Measurements from ENCODE around the gene FCRLB. TPM values are rescaled to one million over a fixed set of nuclear protein-coding genes. Genes with fewer than 3 reads are reported as not detected.
"Not testable (repeated sequence)": the region's sequence is repeated elsewhere in the genome, so short reads cannot be mapped to it uniquely, and the experiment has no call there.

The FCRLB gene
- total RNA-seq, 1 donor = 0.54 TPM

- DNase-seq (ENCODE audit: low read depth in 2 of 3, low spot score in 2 of 3) = no peak
Measured at GRCh38 chr1:161737625-161738024, 16.3 kb downstream of the FCRLB start.

- peak in 2 of 3 donors; percentile 73 to 77 for DNase-seq (ENCODE audit: low read depth in 2 of 3, low spot score in 2 of 3)
Measured at GRCh38 chr1:161738627-161739287, 17.4 kb downstream of the FCRLB start.

GRCh38 chr1:161739865-161740566, 18.7 kb downstream of the FCRLB start:
- no peak for DNase-seq (ENCODE audit: low read depth in 2 of 3, low spot score in 2 of 3)

GRCh38 chr1:161740921-161741320, 19.6 kb downstream of the FCRLB start:
- DNase-seq (ENCODE audit: low read depth in 2 of 3, low spot score in 2 of 3) = no peak

DNA sequence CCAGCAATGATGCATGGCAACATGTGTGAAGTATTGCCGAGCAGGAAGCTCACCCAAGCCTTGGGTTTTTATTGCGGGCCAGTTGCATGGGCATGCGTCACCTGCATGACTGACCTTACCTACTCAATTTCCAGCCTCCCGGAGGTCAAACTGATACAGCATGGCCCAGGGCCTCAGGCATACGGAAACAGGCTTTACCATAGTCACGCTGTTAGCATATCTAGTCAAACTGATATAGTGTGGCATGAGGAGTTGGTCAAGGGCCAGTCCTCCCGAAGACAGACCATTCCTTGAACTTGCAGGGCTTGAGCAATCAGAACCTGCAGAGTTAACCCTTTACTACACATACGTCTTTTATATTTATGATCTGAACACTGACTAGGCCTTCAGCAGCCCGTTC, 21.9 kb downstream of the FCRLB start:
- no peak for DNase-seq (ENCODE audit: low read depth in 2 of 3, low spot score in 2 of 3)

DNA sequence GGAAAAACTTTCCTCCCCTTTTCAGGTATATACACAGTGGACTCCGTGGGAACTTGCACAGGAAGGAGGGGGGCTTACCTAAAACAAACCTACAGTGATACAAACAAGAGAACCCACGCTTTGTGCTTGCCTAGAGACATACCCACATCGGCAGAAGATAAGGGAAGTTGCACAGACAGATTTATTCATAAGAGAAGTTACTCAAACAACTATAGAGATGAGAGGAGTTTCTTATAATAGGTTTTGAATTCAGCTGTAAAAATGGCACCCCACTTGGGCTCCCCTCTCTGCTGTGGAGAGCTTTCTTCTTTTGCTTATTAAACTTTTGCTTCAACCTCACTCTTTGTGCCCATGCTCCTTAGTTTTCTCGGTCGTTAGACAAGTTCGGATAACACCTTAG, 26.5 kb downstream of the FCRLB start:
- no peak for DNase-seq (ENCODE audit: low read depth in 2 of 3, low spot score in 2 of 3)

DNA sequence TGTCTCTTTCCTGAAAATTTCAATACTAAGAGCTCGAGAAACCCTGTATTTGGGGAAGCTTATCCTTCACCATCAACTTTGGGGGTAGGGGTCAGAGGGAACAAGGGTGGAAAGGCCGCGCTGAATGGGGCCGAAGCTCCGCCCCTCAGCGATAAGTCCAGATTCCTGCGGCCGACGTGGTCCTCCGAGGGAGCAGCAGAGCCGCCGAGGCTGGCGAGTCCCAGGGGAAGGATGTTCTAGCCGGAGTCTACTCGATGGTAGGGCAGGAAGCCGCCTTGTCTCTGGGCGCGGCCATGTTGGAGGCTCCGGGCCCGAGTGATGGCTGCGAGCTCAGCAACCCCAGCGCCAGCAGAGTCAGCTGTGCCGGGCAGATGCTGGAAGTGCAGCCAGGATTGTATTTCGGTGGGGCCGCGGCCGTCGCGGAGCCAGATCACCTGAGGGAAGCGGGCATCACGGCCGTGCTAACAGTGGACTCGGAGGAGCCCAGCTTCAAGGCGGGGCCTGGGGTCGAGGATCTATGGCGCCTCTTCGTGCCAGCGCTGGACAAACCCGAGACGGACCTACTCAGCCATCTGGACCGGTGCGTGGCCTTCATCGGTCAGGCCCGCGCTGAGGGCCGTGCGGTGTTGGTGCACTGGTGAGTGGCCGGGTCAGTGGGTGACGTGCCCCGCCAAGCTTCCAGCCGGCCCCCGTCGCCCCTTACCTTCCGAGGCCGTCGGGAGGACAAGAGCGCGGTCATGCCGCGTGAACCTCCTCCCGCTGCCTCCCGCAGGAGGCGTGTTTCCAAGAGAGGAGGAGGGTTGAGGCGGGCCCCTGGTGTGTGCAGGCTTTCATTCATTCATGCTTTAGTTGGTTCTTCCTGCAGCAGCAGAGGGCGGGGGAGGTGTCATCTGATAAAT, 28.4 kb downstream of the FCRLB start, which contains the start of gene DUSP12:
Gene DUSP12, plus strand, starts transcription at position 278 of the 899 bp plus-strand sequence. Its CDS starts 16 bp downstream, at position 294.
- peak in 2 of 3 donors; percentile 91 to 94 for DNase-seq (ENCODE audit: low read depth in 2 of 3, low spot score in 2 of 3)

DNA sequence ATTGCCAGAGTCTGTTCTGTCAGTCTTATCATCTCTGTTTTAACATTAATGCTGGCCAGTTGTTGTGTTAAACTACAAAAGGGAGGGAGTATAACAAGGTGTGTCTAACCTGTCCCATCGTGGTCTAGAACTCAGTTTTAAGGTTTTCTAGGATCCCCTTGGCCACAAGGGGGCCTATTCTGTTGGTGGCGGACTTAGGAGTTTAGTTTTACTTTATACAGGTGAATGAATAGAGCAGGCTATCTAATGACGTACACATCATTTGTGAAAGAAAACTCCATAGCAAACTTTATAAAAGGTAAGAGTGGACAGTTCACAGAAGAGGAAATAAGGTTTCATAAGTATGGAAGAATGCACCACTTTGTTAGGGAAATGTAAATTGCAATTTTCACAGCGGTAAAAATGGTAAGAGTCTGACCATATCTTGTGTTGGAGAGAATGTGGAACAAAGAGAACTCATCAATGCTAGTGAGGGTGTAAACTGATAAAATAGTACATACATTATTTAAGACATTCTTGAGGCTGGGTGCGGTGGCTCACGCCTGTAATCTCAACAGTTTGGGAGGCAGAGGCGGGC, 42.3 kb downstream of the FCRLB start:
- peak in 1 of 3 donors; percentile 52 for DNase-seq (ENCODE audit: low read depth in 2 of 3, low spot score in 2 of 3)

DNA sequence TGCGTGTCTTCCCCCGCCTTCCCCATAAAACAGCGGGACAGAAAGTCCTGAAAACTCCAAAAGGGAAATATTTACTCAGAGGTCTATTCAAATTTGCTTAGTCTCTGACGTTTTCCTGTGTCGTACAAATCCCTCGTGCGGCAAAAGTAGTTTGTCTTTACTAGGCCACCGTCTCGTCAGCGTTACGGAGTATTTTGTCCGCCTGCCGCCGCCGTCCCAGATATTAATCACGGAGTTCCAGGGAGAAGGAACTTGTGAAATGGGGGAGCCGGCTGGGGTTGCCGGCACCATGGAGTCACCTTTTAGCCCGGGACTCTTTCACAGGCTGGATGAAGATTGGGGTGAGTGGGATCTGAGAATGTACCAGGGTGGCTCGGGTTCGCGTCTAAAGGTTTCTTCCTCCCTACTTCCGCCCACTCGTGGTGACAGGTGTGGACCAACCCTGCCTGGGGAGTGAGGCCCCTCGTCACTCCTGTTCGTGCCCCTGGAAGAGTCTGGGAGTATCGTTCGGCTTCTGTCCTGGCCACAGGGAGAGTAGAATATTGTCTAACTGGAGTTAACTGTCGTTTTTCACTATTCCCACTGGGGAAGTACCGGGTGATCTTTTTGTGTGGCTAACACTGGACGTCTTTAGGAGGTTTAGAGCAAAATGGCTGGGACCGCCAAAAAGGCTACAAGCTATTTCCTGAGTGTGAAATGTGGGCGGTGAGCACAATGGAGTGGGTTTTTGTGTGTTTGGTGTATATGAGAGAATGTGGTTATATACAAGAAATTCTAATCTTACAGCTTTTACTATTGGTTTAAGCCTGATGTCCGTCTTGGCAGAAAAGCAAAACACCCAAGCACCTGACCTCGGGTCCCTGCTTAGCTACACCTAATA, 45.0 kb downstream of the FCRLB start, which contains the start of gene ATF6:
Gene ATF6, plus strand, starts transcription at position 219 of the 880 bp plus-strand sequence. Its CDS starts 41 bp downstream, at position 260.
- peak; percentile 69 to 92 (median 90) for DNase-seq (ENCODE audit: low read depth in 2 of 3, low spot score in 2 of 3)

DNA sequence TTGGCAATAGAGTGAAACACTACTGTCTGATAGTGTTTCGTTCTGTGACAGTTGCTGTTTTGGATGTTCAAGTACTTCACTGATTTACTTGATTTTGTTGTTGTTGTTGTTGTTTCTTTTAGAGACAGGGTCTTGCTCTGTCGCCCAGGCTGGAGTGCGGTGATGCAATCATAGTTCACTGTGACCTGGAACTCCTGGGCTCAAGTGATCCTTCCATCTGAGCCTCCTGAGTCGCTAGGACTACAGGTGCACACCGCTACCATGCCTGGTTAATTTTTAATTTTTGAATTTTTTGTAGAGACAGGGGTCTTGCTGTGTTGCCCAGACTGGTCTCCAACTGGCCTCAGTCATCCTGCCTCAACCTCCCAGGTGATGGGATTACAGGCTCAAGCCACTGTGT, 47.1 kb downstream of the FCRLB start:
- no peak for DNase-seq (ENCODE audit: low read depth in 2 of 3, low spot score in 2 of 3)

GRCh38 chr1:161768986-161769672, 47.8 kb downstream of the FCRLB start:
- DNase-seq (ENCODE audit: low read depth in 2 of 3, low spot score in 2 of 3) = no peak

DNA sequence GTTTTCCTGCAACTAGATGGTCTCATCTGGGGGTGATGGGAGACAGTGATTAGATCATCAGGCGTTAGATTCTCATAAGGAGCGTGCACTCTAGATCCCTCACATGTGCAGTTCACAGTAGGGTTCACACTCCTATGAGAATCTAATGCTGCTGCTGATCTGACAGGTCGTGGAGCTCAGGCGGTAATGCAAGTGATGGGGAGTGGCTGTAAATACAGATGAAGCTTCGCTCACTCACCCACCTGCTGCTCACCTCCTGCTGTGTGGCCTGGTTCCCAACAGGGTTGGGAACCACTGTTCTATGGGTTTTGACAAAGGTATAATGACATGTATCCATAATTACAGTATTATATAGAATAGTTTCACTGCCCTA, 48.3 kb downstream of the FCRLB start:
- not testable (repeated sequence) for DNase-seq (ENCODE audit: low read depth in 2 of 3, low spot score in 2 of 3)

- no peak for DNase-seq (ENCODE audit: low read depth in 2 of 3, low spot score in 2 of 3)
Measured at GRCh38 chr1:161770250-161770649, 48.9 kb downstream of the FCRLB start.

GRCh38 chr1:161771161-161771560, 49.8 kb downstream of the FCRLB start:
- peak in 1 of 3 donors; percentile 29 for DNase-seq (ENCODE audit: low read depth in 2 of 3, low spot score in 2 of 3)

- no peak for DNase-seq (ENCODE audit: low read depth in 2 of 3, low spot score in 2 of 3)
Measured at GRCh38 chr1:161771973-161772372, 50.6 kb downstream of the FCRLB start.

DNA sequence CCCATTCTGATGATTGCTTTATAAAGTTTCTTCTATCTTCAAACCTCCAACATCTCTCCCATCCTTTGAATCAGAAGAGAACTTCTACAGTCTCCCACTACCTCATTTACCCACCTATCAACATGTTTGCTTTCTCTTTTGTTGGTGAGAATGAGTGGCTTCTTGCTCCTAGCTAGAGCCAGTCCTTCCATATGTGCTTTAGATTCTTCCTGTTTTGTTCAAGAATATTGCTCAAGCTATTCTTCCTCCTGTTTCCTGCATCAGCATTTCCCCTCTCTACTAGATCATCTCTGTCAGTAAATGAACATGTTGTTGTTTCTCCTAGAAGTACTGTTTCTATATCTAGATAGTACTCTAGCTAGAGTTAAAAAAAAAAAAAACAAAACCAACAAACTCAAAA, 51.1 kb downstream of the FCRLB start:
- peak in 1 of 3 donors; percentile 50 for DNase-seq (ENCODE audit: low read depth in 2 of 3, low spot score in 2 of 3)

GRCh38 chr1:161773791-161774190, 52.4 kb downstream of the FCRLB start:
- DNase-seq (ENCODE audit: low read depth in 2 of 3, low spot score in 2 of 3) = no peak

GRCh38 chr1:161777261-161777660, 55.9 kb downstream of the FCRLB start:
- no peak for DNase-seq (ENCODE audit: low read depth in 2 of 3, low spot score in 2 of 3)
